GM12874 (cell line): ENCODE results near the gene OTOG.

Experiments used
- CTCF ChIP-seq: IDR thresholded peaks from 2 replicates; pipeline ENCODE4 v1.5.1; 2011; ENCODE audit warnings: low read depth, mild to moderate bottlenecking, control low read depth, low read length, moderate library complexity; ENCODE audit not compliant: insufficient read depth

Gene OTOG

GRCh38 chr11:17639781-17640180 is 92.7 kb downstream of the OTOG start:
- no peak for TF ChIP-seq CTCF

GRCh38 chr11:17640493-17641164 is 93.6 kb downstream of the OTOG start:
- no peak for TF ChIP-seq CTCF

- TF ChIP-seq CTCF = no peak
Observed at GRCh38 chr11:17641792-17642350, 94.8 kb downstream of the OTOG start.

GRCh38 chr11:17642370-17642769 is 95.3 kb downstream of the OTOG start:
- TF ChIP-seq CTCF = no peak

DNA sequence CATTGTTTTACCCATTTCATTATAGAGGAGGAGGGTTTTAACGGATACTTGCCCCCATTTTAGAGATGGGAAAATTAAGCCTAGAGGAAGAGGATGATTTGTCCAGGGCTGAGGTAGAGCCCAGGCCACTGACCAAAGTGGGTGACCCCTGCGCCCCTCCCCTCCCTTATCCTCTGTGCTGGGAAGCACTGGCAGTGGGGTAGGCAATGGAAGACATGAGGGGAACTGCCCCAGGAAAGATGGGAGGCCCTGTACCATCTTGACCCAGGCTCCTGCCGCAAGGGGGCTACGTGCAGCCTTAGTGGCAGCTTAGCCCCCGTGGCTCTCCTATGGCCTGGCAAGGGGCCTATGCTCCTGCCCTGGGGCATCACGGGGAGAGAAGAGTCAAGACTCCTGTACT is 95.9 kb downstream of the OTOG start:
- no peak for TF ChIP-seq CTCF

DNA sequence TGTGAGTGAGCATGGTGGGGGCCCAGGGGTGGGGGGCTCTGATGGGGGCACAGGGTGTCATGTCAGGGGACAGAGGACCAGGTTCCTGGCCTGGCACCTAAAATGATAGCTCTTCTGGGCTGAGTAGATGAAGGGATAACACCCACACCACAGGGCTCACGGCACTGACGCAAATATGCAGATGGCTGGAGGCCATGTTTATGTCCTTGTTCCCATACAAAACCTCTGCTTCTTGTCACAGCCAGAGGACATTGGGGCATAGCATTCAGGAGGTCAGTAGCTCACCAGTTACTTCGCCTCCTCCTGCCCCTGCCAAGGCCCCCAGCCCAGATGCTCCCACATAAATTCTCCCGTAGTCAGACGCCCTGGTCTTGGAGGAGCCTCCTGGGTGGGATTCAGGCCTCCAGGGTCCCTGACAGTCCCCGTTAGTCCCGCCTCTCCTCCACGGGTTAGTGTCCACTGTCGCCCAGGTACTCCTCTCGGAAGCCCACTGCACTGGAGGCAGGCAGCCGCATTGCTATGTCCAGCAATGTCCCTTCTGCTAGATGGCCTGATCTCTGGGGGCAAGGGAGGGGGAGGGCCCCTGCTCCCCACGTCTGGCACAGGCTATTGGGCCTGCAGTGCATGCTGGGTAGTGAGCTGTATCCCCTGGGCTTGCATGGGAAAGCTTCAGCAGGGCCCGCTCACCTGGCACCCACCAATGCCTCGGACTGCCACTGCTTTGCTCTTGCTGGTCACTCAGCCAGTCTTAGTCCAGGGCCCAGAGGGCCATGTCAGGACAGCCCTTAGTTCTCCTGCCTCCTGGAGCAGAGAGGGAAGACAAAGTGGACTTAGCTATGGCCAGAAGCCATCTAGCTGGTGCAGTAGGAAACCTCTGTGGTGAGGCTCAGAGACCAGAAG is 96.7 kb downstream of the OTOG start:
- TF ChIP-seq CTCF = no peak

DNA sequence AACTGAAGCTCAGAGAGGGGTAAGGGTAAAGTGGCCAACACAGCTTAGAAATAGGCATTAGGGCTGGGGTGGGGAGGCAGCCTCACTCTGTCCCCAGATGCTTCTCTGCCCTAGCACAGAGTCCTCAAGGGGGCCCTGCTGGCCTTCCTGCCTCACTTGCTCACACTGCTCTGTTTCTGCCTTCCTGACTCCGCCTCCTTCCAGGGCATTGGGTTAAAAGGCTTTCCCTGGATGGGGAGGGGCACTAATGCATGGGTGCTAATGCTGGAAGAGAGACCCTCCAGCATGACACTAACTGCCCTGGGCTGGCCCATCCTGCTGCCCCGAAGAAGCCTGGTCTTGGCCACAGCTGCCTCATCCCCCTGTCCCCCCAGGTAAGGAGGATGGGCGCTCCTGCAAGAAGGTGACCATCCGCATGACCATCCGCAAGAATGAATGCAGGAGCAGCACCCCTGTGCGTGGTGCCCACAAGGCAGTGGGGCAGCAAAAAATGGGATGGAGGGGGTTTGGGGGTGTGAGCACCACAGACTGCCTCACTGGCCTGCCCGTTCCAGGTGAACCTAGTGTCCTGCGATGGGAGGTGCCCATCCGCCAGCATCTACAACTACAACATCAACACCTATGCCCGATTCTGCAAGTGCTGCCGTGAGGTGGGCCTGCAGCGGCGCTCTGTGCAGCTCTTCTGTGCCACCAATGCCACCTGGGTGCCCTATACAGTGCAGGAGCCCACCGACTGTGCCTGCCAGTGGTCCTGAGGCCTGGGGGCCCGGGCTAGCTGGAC is 98.3 kb downstream of the OTOG start:
- TF ChIP-seq CTCF = no peak
